Ovary (tissue), 9 donors: ENCODE data around the gene LMAN2L. TPM values are rescaled to one million over a fixed set of nuclear protein-coding genes. Genes with fewer than 3 reads are reported as not detected.

Experiments
- DNase-seq, 5 donors: peaks; one replicate each; pipeline ENCODE4 v3.0.0-alpha.2; 2019 to 2020
- H3K27ac ChIP-seq, 2 donors: fragments of 200-600 bp; one replicate each; pipeline versions ENCODE4 v1.5.1 to v1.8.0; 2019 to 2022
- H3K27me3 ChIP-seq: fragments of 200-600 bp; one replicate; pipeline ENCODE4 v1.8.0; 2022
- H3K36me3 ChIP-seq: fragments of 200-600 bp; sonication (generic); one replicate; pipeline ENCODE4 v1.5.1; 2019
- H3K4me1 ChIP-seq: one replicate; pipeline ENCODE4 v1.8.1; 2013; ENCODE audit warnings: mild to moderate bottlenecking, moderate library complexity; ENCODE audit not compliant: insufficient read depth
- H3K4me3 ChIP-seq: fragments of 200-600 bp; sonication (generic); one replicate; pipeline ENCODE4 v1.5.1; 2017
- H3K9me3 ChIP-seq, 2 donors: fragments of 200-600 bp in 1 of 2; sonication (generic) in 1 of 2; one replicate each; pipeline versions ENCODE4 v1.5.1 to v1.8.1; 2013 to 2019; ENCODE audit warnings: mild to moderate bottlenecking in 1 of 2, moderate library complexity in 1 of 2
- EP300 ChIP-seq: sonication (generic); formaldehyde crosslinking; IDR thresholded peaks from one replicate; pipeline ENCODE4 v1.6.1; 2017; ENCODE audit warnings: antibody characterized with exemption
- POLR2A ChIP-seq: fragments of 450-650 bp; IDR thresholded peaks from one replicate; pipeline ENCODE4 v1.6.1; 2017; ENCODE audit warnings: antibody characterized with exemption, mild to moderate bottlenecking, moderate library complexity
- WGBS, 3 donors: extraction: QIAGEN DNeasy Blood & Tissue Kit in 1 of 3; methylation state at CpG; one replicate each; pipeline versions ENCODE4 v1.1.5 to v1.1.7; 2013 to 2017; 5-methylcytosine and 5-hydroxymethylcytosine counted together
- intact Hi-C, 4 donors: fragments of 100-400 bp; cut with DNase I; formaldehyde crosslinking; loops; one replicate each; pipeline versions ENCODE4 v1.11.0 to v1.15.1; 2022 to 2023
- polyA plus RNA-seq, 2 donors: library from polyadenylated mRNA; stranded (reverse); fragments of 200-250 nt in 1 of 2; fragments of 350-450 nt in 1 of 2; fragmentation: Illumina TruSeq in 1 of 2; extraction: RNeasy Lipid Tissue Mini Kit (QIAGEN cat#74804) in 1 of 2; gene quantifications; one replicate each; pipeline ENCODE4 v1.2.3, GENCODE V29; 2013 to 2014
- total RNA-seq, 7 donors: library from RNA; depleted of rRNA in 2 of 7; stranded (reverse); fragments of >200 nt in 2 of 7; fragmentation: NEBNext Ultra II Directional in 3 of 7; extraction: Animal tissue kit (Norgen Biotek cat#: 25700) in 3 of 7; gene quantifications; one replicate each; pipeline versions ENCODE4 v1.1.0 to v1.2.4, GENCODE V29; 2016 to 2023
- TF ChIP-seq, protein P1 (sequence below), 3 donors: fragments of 450-650 bp in 2 of 3; fragments of 200-600 bp in 1 of 3; IDR thresholded peaks; one replicate each; pipeline versions ENCODE4 v1.5.1 to v1.8.0; 2016 to 2022; ENCODE audit warnings: antibody characterized with exemption in 3 of 3, mild to moderate bottlenecking in 1 of 3
- donor health status: DM: no; HTN: no; CAD: no; lungs with moderate emphysema.
- donor health status: DM: no; HTN: no; CAD: no.
- donor health status: Bipolar disorder and iron deficiency.
- donor health status: DM: yes; HTN: yes; CAD: no.
- donor health status: DM: no; HTN: no; CAD: no.
- donor health status: DM: yes; HTN: yes; CAD: no.

Gene LMAN2L
- total and polyA plus RNA-seq, 9 donors = 14.8 to 41.6 (median 23.1) TPM

DNA sequence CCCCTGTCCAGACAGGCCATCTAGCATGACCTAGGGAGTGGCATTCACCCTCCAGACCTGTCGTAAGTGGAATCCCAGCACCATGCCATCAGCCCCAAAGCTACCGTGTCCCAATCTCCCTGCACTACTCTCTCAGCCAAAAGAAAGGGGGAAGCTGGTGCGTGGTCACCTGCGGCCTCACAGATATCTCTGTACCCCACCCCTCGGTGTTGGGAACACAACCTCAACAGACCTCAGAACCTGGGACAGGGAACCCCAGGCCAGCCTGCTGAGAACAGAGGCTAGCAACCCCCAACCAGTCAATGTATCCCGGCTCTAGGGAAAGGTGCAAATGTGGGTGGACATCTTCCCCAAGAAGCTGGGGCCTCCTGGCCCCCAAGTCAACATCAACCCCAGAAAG, 38.2 kb downstream of the LMAN2L start:
- H3K4me1 ChIP-seq = no peaks in the 10 kb centered on the region
- intact Hi-C loops = no loop called here
- no peaks in the 10 kb centered on the region for H3K9me3 ChIP-seq
- TF ChIP-seq, protein P1, sequence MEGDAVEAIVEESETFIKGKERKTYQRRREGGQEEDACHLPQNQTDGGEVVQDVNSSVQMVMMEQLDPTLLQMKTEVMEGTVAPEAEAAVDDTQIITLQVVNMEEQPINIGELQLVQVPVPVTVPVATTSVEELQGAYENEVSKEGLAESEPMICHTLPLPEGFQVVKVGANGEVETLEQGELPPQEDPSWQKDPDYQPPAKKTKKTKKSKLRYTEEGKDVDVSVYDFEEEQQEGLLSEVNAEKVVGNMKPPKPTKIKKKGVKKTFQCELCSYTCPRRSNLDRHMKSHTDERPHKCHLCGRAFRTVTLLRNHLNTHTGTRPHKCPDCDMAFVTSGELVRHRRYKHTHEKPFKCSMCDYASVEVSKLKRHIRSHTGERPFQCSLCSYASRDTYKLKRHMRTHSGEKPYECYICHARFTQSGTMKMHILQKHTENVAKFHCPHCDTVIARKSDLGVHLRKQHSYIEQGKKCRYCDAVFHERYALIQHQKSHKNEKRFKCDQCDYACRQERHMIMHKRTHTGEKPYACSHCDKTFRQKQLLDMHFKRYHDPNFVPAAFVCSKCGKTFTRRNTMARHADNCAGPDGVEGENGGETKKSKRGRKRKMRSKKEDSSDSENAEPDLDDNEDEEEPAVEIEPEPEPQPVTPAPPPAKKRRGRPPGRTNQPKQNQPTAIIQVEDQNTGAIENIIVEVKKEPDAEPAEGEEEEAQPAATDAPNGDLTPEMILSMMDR (IDR thresholded peaks at IDR 0.05) = no peak
- TF ChIP-seq EP300 (no peak), POLR2A (no peak)
- H3K27me3 ChIP-seq = no peaks in the 10 kb centered on the region
- 85 to 93% (median 86%) methylated on average over 6 of the region's 6 CpGs for WGBS, 3 donors
- H3K27ac ChIP-seq = no peak overlapping the region
- H3K4me3 ChIP-seq = no peak overlapping the region
- no peak for DNase-seq
- H3K36me3 ChIP-seq = no peaks in the 10 kb centered on the region

DNA sequence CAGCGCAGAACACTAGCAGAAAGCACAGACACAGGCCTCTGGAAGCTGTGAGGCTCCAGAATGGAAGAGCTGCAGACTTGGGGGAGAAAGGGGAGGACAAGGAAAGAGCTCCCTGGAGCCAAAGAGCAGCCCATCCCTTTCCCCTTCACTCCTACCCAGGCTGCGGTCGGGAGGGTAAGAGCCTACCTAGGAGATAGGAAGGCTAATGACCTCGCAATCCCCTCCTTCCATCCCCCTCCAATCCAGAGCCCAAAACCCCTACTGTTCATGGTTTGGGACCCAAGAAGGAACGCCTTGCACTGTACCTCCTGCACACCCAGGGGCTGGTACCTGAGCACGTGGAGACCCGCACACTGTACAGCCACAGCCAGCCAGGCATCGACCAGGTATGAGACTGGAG, 39.8 kb downstream of the LMAN2L start:
- intact Hi-C loops = no loop called here
- no peaks in the 10 kb centered on the region for H3K4me1 ChIP-seq
- H3K27ac ChIP-seq = no peak overlapping the region
- no peak for TF ChIP-seq EP300
- no peak for TF ChIP-seq POLR2A
- TF ChIP-seq, protein P1 (IDR thresholded peaks at IDR 0.05) = no peak
- 92 to 96% (median 93%) methylated on average over 8 of the region's 8 CpGs for WGBS, 3 donors
- H3K9me3 ChIP-seq = no peaks in the 10 kb centered on the region
- DNase-seq = no peak
- no peaks in the 10 kb centered on the region for H3K27me3 ChIP-seq
- H3K4me3 ChIP-seq = no peak overlapping the region
- H3K36me3 ChIP-seq = no peaks in the 10 kb centered on the region

DNA sequence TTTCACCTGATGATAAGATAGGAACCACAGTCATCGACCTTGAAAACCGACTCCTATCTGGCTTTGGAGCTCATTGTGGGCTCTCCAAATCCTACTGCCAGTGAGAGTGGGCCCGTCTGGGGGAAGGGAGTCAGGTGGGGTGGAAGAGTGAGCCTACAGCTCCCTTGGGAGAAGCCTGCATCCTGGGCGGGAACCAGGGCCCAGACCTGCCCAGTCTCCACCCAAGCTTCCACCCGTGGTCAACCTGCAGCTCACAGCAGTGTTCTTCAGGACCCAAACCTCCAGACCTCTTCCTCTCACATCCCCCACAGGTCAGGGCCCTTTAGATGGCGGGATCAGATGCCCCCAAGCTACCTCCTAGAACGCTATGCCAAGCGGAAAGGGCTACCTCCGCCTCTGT, 40.2 kb downstream of the LMAN2L start:
- Histone ChIP-seq H3K4me1 (no peaks in the 10 kb centered on the region), H3K27ac (no peak overlapping the region), H3K36me3 (no peaks in the 10 kb centered on the region), H3K27me3 (no peaks in the 10 kb centered on the region), H3K9me3 (no peaks in the 10 kb centered on the region), H3K4me3 (no peak overlapping the region)
- WGBS, 3 donors = 70 to 82% (median 73%) methylated on average over 9 of the region's 9 CpGs
- intact Hi-C loops = no loop called here
- no peak for DNase-seq
- TF ChIP-seq, protein P1 (IDR thresholded peaks at IDR 0.05) = no peak
- no peak for TF ChIP-seq POLR2A
- TF ChIP-seq EP300 = no peak

- TF ChIP-seq, protein P1 (IDR thresholded peaks at IDR 0.05) = no peak
- no peak for TF ChIP-seq EP300
- no peak for TF ChIP-seq POLR2A
- H3K27me3 ChIP-seq = no peaks in the 10 kb centered on the region
- H3K27ac ChIP-seq = no peak overlapping the region
- intact Hi-C loops = no loop called here
- H3K4me1 ChIP-seq = no peaks in the 10 kb centered on the region
- H3K4me3 ChIP-seq = no peak overlapping the region
- no peaks in the 10 kb centered on the region for H3K36me3 ChIP-seq
- DNase-seq = no peak
- 89 to 90% (median 89%) methylated on average over 6 of the region's 6 CpGs for WGBS, 3 donors
- no peaks in the 10 kb centered on the region for H3K9me3 ChIP-seq
Measured at GRCh38 chr2:96699021-96699420, 40.8 kb downstream of the LMAN2L start.
